Muscle layer of duodenum (tissue), 2 donors: ENCODE measurements around the gene PPFIA2.
"Not testable (repeated sequence)": the region's sequence is repeated elsewhere in the genome, so short reads cannot be mapped to it uniquely, and the experiment has no call there.

Experiments
- H3K27ac ChIP-seq: one replicate; pipeline ENCODE4 v1.7.0; 2013; ENCODE audit warnings: mild to moderate bottlenecking, low read length
- H3K27me3 ChIP-seq: one replicate; pipeline ENCODE4 v1.7.0; 2013; ENCODE audit warnings: low read depth, mild to moderate bottlenecking, control low read depth, low read length
- H3K36me3 ChIP-seq, 2 donors: one replicate each; pipeline ENCODE4 v1.7.0; 2013; ENCODE audit warnings: low read length in 2 of 2, control low read depth in 1 of 2, mild to moderate bottlenecking in 1 of 2; ENCODE audit not compliant: insufficient read depth in 2 of 2, control insufficient read depth in 1 of 2
- H3K4me1 ChIP-seq, 2 donors: one replicate each; pipeline ENCODE4 v1.7.0; 2013; ENCODE audit warnings: low read length in 2 of 2, mild to moderate bottlenecking in 2 of 2, control low read depth in 1 of 2, moderate library complexity in 1 of 2; ENCODE audit not compliant: insufficient read depth in 2 of 2, control insufficient read depth in 1 of 2
- H3K4me3 ChIP-seq, 2 donors: one replicate each; pipeline ENCODE4 v1.7.0; 2013; ENCODE audit warnings: low read length in 2 of 2, low read depth in 1 of 2, mild to moderate bottlenecking in 1 of 2
- H3K9me3 ChIP-seq, 2 donors: one replicate each; pipeline ENCODE4 v1.7.0; 2013; ENCODE audit warnings: low read length in 2 of 2, control low read depth in 1 of 2, mild to moderate bottlenecking in 1 of 2; ENCODE audit not compliant: control insufficient read depth in 1 of 2
- donor health status: healthy.

The PPFIA2 gene

DNA sequence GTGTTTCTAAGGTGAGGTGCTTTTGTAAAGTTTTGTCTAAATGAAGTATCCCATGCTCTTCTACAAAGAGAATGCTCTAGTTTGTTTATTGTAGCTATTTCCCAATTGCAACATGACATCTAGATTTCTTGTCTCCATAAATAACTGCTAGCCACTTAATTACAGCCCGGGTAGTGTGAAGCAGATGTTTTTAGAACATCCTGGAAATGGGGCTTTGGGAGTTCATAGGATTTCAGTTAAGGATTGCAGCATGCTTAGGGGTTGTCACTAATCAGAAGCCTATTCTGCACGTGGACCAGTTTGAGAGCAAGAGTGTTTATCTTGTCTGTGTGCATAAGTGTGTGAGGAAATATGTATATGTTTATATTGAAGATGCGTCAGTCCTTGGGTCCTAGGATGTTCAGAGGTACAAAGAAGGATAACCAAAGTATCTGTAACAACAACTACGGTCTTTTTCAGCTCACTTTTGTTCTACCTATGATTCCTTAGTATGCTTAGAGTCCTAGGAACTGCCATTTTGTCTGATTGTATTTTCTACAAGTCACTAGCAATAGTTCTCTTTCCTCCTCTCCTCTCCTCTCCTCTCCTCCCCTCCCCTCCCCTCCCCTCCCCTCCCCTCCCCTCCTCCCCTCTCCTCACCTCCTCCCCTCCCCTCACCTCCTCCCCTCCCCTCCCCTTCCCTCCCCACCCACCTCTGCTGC, 546.0 kb downstream of the PPFIA2 start:
- no peak overlapping the region for H3K27ac ChIP-seq
- H3K4me3 ChIP-seq, result no peak overlapping the region
- no peaks in the 10 kb centered on the region for H3K9me3 ChIP-seq
- no peaks in the 10 kb centered on the region for H3K27me3 ChIP-seq
- no peaks in the 10 kb centered on the region for H3K4me1 ChIP-seq
- H3K36me3 ChIP-seq, result no peaks in the 10 kb centered on the region

DNA sequence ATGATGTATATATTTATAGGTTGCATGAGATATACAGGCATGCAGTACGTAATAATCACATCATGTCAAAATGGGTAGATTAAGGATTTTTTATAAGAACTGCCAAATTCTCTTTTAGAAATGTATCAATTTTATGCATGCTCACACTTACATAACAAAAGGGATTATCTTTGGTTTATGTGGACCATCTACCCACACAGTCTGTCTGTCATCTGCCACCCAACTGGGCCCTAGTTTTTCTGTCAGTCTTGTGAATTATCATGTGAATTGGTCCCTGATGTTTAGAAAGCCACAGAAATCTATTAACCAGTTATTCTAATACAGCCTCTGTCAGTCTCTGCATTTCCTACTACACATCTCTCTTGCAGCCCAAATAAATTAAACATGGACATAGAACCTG, 547.8 kb downstream of the PPFIA2 start:
- Histone ChIP-seq H3K36me3 (no peaks in the 10 kb centered on the region), H3K4me1 (no peaks in the 10 kb centered on the region), H3K9me3 (no peaks in the 10 kb centered on the region), H3K27ac (no peak overlapping the region), H3K27me3 (no peaks in the 10 kb centered on the region), H3K4me3 (no peak overlapping the region)

DNA sequence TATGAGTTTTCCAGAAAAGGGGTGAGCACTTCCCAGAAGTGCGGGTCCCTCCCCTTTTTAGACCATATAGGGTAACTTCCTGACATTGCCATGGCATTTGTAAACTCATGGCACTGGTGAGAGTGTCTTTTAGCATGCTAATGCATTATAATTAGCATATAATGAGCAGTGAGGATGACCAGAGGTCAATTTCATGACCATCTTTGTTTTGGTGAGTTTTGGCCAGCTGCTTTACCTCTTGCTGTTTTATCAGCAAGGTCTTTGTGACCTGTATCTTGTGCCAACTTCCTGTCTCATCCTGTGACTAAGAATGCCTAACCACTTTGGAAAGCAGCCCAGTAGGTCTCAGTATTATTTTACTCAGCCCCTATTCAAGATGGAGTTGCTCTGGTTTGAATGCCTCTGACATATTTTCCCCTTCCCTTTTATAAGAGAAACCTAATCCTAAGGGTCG, 549.4 kb downstream of the PPFIA2 start:
- not testable (repeated sequence) for H3K9me3 ChIP-seq, H3K4me3 ChIP-seq, H3K27ac ChIP-seq, H3K4me1 ChIP-seq, H3K27me3 ChIP-seq, H3K36me3 ChIP-seq

DNA sequence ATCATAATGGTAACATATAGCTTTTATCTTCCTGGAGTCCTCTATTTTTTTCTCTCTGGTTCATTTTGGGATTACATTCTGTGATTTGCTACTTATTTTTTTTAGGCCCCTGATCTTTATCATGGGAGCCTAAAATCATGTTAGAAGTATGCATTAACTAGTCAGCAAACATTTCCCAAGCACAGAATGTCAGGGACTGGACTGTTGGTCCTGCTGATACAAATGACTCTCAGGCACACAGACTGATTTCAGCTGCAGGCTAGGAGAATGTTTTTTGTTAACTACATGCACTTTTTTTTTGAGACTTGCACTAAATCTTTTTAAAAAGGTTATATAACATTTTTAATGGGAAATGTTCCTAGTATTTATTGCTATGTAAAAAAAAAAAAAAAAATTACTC, 550.1 kb downstream of the PPFIA2 start:
- Histone ChIP-seq H3K4me1 (no peaks in the 10 kb centered on the region), H3K9me3 (no peaks in the 10 kb centered on the region), H3K27me3 (no peaks in the 10 kb centered on the region), H3K27ac (no peak overlapping the region), H3K36me3 (no peaks in the 10 kb centered on the region), H3K4me3 (no peak overlapping the region)

DNA sequence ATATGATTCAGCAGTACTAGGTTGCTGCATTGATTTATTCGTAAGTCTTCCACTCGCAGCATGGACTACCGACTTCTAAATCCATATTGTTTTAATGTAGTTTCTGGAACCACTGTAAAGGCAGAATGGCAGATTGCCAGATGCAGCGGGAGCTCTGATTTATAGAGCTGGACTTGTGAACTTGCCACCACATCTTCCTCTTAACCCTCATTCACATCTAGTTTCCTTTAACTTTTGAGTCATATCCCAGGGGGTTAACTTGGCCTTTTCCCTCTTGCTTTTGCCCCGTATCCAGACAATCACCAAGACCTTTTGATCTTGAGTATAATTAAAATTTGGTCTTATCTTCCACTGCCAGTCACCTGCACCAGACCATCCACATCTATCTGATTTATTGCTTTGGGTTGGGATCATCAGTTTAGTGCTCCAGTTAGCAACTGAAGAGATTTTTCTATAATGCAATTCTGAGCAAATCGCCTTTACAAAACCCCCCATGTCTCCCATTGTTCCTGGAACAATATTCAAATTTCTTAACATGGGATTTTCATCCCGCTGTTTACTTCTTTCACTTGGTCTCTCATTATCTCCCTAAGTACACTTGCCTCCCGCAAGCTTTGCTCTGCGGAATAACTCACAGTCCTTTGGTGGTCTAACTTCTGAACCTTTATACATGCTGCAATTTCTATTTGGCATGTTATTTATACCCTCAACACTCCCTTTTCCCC, 550.8 kb downstream of the PPFIA2 start:
- H3K27ac ChIP-seq, result no peak overlapping the region
- no peak overlapping the region for H3K4me3 ChIP-seq
- H3K9me3 ChIP-seq, result no peaks in the 10 kb centered on the region

More for the DNA sequence above, 550.8 kb downstream of the PPFIA2 start:
- Histone ChIP-seq H3K4me1 (no peaks in the 10 kb centered on the region), H3K27me3 (no peaks in the 10 kb centered on the region), H3K36me3 (no peaks in the 10 kb centered on the region)
